Left renal cortex interstitium (tissue), 4 donors: Measurements from ENCODE around the gene LZTS3. TPM values are rescaled to one million over a fixed set of nuclear protein-coding genes. Genes with fewer than 3 reads are reported as not detected.
A peak's percentile ranks its signal among the peaks of the same experiment; 100 is the strongest.
"Not testable (repeated sequence)": the region's sequence is repeated elsewhere in the genome, so short reads cannot be mapped to it uniquely, and the experiment has no call there.

ENCODE experiments used
- DNase-seq, 4 donors: peaks; one replicate each; pipeline ENCODE4 v3.0.0-alpha.2; 2013; ENCODE audit warnings: low read depth in 4 of 4, low spot score in 2 of 4, missing footprints in 1 of 4
- polyA plus RNA-seq, 4 donors: library from polyadenylated mRNA; unstranded; fragments of 120-200 nt; gene quantifications; one replicate each; pipeline ENCODE4 v1.2.1, GENCODE V29; 2013; ENCODE audit not compliant: insufficient read length in 4 of 4

The LZTS3 gene
- polyA plus RNA-seq, 4 donors = 13.0 to 21.7 (median 17.6) TPM

DNA sequence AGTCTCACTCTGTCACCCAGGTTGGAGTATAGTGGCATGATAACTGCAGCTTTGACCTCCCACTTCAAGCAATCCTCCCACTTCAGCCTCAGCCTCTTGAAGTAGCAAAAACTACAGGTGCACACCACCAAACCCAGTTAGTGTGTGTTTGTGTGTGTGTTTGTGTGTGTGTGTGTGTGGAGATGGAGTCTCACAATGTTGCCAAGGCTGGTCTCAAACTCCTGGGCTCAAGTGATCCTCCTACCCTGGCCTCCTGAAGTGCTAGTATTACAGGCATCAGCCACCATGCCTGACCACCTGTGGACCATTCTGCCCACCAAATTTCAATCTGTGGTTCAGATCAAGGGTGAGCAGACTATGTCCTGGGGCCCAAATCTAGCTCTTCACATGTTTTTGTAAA is 22.4 kb downstream of the LZTS3 start:
- no peak for DNase-seq

GRCh38 chr20:3146732-3147341 is 26.5 kb downstream of the LZTS3 start:
- no peak for DNase-seq

GRCh38 chr20:3141757-3142156 is 31.6 kb downstream of the LZTS3 start:
- no peak for DNase-seq

- DNase-seq = no peak
Observed at GRCh38 chr20:3137492-3137891, 35.9 kb downstream of the LZTS3 start.

GRCh38 chr20:3135507-3136070 is 37.8 kb downstream of the LZTS3 start:
- DNase-seq = no peak

DNA sequence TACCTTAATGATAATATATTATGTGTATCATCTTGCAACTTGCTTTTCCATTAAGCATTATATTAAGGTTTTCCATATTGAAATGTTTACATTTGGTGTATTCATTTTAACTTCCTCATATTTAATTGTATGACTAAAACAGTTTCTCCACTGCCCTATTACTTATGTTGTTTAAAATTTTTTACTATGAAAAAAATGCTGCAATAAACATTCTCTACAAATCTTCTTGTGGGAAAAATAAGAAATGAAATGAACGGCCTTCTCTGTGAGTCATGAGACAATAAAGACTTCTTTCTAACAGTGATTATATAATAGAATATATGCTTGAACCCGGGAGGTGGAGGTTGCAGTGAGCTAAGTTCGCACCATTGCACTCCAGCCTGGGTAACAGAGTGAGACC is 39.2 kb downstream of the LZTS3 start:
- no peak for DNase-seq

GRCh38 chr20:3133155-3133554 is 40.2 kb downstream of the LZTS3 start:
- DNase-seq = no peak

GRCh38 chr20:3130051-3130600 is 43.2 kb downstream of the LZTS3 start:
- DNase-seq = no peak

DNA sequence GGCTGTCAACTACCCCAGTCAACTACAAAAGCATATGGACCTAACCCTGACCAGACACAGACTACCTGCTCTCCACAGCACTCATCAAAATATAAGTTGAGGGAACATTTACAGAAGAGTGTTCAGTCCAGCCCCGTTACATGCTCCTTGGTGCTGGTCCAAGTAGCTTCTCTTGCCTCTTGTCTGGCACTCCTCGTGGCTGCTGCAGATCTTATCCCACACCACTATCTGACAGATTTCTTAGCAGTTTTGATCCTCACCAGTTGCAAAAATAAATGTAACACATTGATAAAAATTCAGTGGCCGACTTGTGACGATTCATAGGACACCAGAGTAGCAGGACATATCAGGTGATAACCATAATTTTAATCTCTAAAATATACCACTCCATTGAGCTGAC is 44.3 kb downstream of the LZTS3 start:
- no peak for DNase-seq

DNA sequence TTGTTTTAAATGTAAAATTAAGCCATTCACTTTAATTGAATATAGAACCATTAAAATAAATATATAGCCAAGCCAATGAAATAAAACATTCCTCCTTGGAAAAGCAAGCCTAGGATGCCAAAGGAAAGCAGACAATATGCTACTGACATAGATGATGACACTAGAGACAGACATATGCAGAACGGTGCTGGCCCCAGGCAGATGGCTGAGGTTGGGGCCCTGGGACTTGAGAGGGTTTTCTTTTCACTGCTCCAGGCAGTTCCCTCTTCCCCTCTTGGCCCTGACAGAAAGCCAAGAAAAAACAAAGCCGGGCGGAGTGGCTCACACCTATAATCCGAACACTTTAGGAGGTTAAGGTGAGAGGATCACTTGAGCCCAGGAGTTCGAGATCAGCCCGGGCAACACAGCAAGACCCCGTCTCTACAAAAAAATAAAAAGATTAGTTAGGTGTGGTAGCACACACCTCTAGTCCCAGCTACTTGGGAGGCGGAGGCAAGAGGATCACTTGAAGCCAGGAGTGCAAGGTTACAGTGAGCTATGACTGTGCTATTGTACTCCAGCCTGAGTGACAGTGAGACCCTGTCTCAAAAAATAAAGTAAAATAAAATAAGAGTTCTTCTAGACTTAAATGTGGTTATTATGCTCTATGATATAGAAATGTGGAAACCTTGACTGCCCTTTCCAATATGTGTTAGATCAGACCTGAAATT is 44.9 kb downstream of the LZTS3 start:
- DNase-seq = no peak

- no peak for DNase-seq
Observed at GRCh38 chr20:3126527-3126859, 46.9 kb downstream of the LZTS3 start.

GRCh38 chr20:3125776-3126526 is 47.4 kb downstream of the LZTS3 start:
- not testable (repeated sequence) for DNase-seq

GRCh38 chr20:3124773-3125560 is 48.4 kb downstream of the LZTS3 start:
- DNase-seq = not testable (repeated sequence)

DNA sequence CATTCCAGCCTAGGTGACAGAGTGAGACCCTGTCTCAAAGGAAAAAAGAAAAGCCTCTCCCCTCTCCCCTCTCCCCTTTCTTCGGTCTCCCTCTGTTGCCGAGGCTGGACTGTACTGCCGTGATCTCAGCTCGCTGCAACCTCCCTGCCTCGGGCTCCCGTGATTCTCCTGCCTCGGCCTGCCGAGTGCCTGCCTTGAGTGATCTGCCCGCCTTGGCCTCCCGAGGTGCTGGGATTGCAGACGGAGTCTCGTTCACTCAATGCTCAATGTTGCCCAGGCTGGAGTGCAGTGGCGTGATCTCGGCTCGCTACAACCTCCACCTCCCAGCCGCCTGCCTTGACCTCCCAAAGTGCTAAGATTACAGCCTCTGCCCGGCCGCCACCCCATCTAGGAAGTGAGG is 49.2 kb downstream of the LZTS3 start:
- DNase-seq = not testable (repeated sequence)

DNA sequence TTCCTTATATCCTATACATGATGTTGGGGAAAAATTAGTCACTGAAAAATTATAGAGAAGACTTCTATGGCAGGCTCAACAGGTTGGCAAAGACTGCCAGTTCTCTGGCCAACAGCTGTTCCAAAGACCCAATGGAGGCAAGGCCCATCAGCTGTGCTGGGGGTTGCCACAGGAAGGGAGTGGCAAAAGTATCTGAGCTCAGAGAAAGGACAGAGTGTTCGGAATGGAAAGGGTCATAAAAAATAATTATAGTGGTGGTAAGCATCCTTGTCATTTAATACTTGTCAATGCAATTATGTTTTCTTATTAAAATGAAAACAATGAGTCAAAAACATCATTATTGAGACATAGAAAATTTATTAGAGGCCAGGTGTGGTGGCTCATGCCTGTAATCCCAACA is 49.8 kb downstream of the LZTS3 start:
- DNase-seq = no peak

GRCh38 chr20:3121955-3122610 is 51.3 kb downstream of the LZTS3 start:
- no peak for DNase-seq

DNA sequence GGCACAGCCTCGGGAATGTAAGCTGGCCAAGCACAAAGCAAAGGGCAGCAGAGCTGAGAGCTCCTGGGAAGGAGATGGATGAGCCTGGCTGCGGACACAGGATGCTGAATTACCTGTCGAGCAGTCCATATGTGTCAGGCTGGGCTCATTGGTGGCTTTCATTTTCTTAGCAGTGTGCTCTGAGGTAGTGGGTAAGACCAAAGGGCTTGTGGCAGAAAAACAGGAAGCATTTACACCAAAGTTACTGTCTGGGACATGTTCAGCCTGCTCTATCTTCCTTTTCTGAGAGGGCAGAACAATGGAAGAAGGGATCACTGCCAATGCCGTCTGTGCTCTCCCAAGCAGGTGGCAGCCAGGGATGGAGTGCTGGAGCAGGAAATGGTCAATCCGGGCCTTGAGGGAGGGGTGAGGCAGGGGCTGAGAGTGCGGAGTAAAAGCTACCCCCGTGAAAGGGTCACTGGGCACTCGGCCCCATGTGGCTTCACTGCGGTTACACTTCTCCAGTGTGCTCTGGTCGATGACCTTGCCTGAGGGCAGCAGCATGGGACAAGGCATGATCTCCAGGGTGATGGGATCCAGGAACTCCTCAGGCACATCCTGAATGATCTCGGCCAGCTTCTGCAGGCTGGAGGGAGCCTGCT is 52.0 kb downstream of the LZTS3 start:
- DNase-seq = no peak

DNA sequence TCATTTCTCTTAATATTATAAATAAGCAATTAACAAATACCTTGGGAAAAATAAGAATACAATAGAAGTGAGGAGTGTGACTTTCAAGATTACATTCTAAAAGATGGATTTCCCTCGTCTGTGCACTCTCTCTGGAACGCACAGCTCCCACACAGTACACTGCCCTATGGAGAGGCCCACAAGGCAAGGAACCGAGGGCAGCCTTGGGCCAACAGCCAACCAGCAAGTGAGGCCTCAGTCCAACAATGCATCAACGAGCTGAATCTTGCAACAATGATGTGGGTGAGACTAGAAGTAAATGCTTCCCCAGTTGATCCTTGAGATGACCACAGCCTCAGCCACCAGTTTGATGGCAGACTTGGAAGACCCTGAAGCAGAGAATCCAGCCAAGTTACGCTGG is 54.3 kb downstream of the LZTS3 start:
- no peak for DNase-seq

- peak; percentile 7 to 44 (median 23) for DNase-seq
Observed at GRCh38 chr20:3117839-3118379, 55.4 kb downstream of the LZTS3 start.
